Upper lobe of left lung (tissue), 6 donors: ENCODE data around the gene NKAIN2. TPM values are rescaled to one million over a fixed set of nuclear protein-coding genes. Genes with fewer than 3 reads are reported as not detected.

ENCODE experiments used
- ATAC-seq, 2 donors: fragments of 200-7000 bp; cut with Tn5 transposase; one replicate each; pipeline ENCODE4 v1.9.1; 2022; ENCODE audit warnings: mild to moderate bottlenecking in 2 of 2, moderate library complexity in 2 of 2; ENCODE audit not compliant: low FRiP score in 2 of 2
- DNase-seq, 2 donors: peaks; one replicate each; pipeline ENCODE4 v3.0.0-alpha.2; 2019 to 2020
- H3K27ac ChIP-seq, 4 donors: fragments of 200-600 bp; sonication (generic); one replicate each; pipeline ENCODE4 v1.5.1; 2016 to 2019
- H3K27me3 ChIP-seq, 4 donors: fragments of 200-600 bp; sonication (generic); one replicate each; pipeline ENCODE4 v1.5.1; 2017 to 2019
- H3K36me3 ChIP-seq, 4 donors: fragments of 200-600 bp; sonication (generic); one replicate each; pipeline ENCODE4 v1.5.1; 2016 to 2019
- H3K4me1 ChIP-seq, 4 donors: fragments of 200-600 bp; sonication (generic); one replicate each; pipeline ENCODE4 v1.5.1; 2018 to 2019
- H3K4me3 ChIP-seq, 4 donors: fragments of 200-600 bp; sonication (generic); one replicate each; pipeline ENCODE4 v1.5.1; 2017 to 2019; ENCODE audit warnings: mild to moderate bottlenecking in 2 of 4, moderate library complexity in 1 of 4
- H3K9me3 ChIP-seq, 4 donors: fragments of 200-600 bp; sonication (generic); one replicate each; pipeline ENCODE4 v1.5.1; 2018 to 2019
- EP300 ChIP-seq, 4 donors: sonication (generic); formaldehyde crosslinking; IDR thresholded peaks; one replicate each; pipeline ENCODE4 v1.5.1; 2017; ENCODE audit warnings: antibody characterized with exemption in 4 of 4, control low read depth in 2 of 4
- POLR2A ChIP-seq, 4 donors: fragments of 450-650 bp; IDR thresholded peaks; one replicate each; pipeline ENCODE4 v1.5.1; 2016 to 2017; ENCODE audit warnings: antibody characterized with exemption in 4 of 4, mild to moderate bottlenecking in 2 of 4
- POLR2AphosphoS5 ChIP-seq, 2 donors: sonication (generic); formaldehyde crosslinking; IDR thresholded peaks; one replicate each; pipeline ENCODE4 v1.5.1; 2017; ENCODE audit warnings: antibody characterized with exemption in 2 of 2
- WGBS, 2 donors: methylation state at CpG; one replicate each; pipeline ENCODE4 v1.1.5; 2017 to 2018; 5-methylcytosine and 5-hydroxymethylcytosine counted together
- total RNA-seq, 6 donors: library from RNA; depleted of rRNA in 4 of 6; stranded (reverse); fragments of >200 nt in 4 of 6; gene quantifications; one replicate each; pipeline versions ENCODE4 v1.1.0 to v1.2.1, GENCODE V29; 2016 to 2021
- TF ChIP-seq, protein P1 (sequence below), 6 experiments: fragments of 450-650 bp in 4 of 6; fragments of 200-600 bp in 2 of 6; sonication (generic) in 2 of 6; IDR thresholded peaks; one replicate each; pipeline ENCODE4 v1.5.1; 2016 to 2019; ENCODE audit warnings: antibody characterized with exemption in 6 of 6
- donor health status: DM: no; HTN: no; CAD: no; lungs with moderate emphysema.
- donor health status: DM: no; HTN: yes; CAD: no; lungs with severe emphysema.

NKAIN2 gene
- under 1 TPM in 2 of 6 donors, not detected in 4; 0.13 to 0.20 TPM for total RNA-seq

DNA sequence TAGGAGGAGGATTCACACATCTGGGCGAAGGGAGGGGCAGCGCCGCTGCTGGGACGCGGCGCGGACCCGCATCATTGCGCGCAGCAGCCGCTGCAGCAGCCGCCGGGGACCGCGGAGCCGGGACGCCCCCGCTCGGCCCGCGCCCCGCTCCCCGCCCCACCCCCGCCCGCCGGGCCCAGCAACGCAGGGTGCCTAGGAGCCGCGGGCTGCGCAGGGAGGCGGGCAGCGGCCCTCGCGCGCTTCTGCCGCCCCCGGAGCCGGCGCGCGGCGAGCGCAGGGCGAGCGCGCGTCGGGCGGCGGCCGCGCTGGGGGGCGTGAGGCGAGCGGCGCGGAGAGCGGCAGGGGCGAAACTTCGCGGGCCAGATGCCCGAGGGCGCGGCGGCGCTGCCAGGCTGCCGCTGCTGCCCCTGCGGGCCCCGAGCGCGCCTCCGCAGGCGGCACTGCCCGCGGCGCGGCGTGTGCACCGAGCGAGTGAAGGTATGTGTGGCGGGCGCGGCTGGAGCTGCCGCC lies at the start of gene NKAIN2:
Gene NKAIN2 (plus strand): TSS at position 362 of the 510 bp plus-strand sequence.
- Histone ChIP-seq H3K27me3 (peaks cover 0 to 12% (median 5%) of the 10 kb centered on the region in 4 donors), H3K27ac (no peak within 1 kb of the TSS), H3K9me3 (no peaks in the 10 kb centered on the region), H3K4me1 (peaks cover 11 to 19% (median 13%) of the 10 kb centered on the region in 4 donors), H3K36me3 (no peaks in the 10 kb centered on the region), H3K4me3 (peak within 1 kb of the TSS; percentile 11 to 57 (median 46))
- peak in 1 of 2 donors; percentile 21 for ATAC-seq
- TF ChIP-seq EP300 (IDR thresholded peaks at IDR 0.05): no peak
- TF ChIP-seq POLR2A (IDR thresholded peaks at IDR 0.05): no peak
- no peak for TF ChIP-seq POLR2AphosphoS5 (IDR thresholded peaks at IDR 0.05)
- TF ChIP-seq, protein P1, sequence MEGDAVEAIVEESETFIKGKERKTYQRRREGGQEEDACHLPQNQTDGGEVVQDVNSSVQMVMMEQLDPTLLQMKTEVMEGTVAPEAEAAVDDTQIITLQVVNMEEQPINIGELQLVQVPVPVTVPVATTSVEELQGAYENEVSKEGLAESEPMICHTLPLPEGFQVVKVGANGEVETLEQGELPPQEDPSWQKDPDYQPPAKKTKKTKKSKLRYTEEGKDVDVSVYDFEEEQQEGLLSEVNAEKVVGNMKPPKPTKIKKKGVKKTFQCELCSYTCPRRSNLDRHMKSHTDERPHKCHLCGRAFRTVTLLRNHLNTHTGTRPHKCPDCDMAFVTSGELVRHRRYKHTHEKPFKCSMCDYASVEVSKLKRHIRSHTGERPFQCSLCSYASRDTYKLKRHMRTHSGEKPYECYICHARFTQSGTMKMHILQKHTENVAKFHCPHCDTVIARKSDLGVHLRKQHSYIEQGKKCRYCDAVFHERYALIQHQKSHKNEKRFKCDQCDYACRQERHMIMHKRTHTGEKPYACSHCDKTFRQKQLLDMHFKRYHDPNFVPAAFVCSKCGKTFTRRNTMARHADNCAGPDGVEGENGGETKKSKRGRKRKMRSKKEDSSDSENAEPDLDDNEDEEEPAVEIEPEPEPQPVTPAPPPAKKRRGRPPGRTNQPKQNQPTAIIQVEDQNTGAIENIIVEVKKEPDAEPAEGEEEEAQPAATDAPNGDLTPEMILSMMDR (IDR thresholded peaks at IDR 0.05): no peak
- DNase-seq: peak in 1 of 2 donors; percentile 85
- WGBS, 2 donors: 1% methylated on average over 44 of the region's 84 CpGs; no CpG with 5 or more reads in 1 of the 2 donors

DNA sequence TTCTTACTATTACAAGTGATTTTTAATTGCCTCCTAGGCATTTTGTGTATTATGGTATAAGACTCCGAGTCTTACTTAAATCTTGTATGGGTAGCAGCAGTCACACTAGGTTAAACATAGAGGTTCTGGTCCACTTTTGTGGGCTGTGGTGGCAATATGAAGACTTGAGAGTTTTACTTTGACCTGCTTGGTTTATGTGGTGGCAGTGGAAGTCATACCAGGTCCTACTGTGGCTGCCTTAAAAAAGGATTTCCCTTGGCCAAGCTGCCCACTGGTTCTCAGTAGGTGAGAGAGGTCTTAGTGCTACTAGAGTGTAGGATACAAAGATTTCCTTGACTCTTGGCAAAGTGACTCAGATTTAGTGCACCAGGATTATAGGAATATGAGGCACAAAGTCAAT lies 44.2 kb upstream of the NKAIN2 start:
- H3K9me3 ChIP-seq: no peaks in the 10 kb centered on the region
- no peak overlapping the region for H3K4me3 ChIP-seq
- TF ChIP-seq POLR2A (IDR thresholded peaks at IDR 0.05) (no peak), EP300 (IDR thresholded peaks at IDR 0.05) (no peak), POLR2AphosphoS5 (IDR thresholded peaks at IDR 0.05) (no peak)
- TF ChIP-seq, protein P1 (IDR thresholded peaks at IDR 0.05): no peak
- no peak overlapping the region for H3K27ac ChIP-seq
- ATAC-seq (no peak), DNase-seq (no peak)
- no peaks in the 10 kb centered on the region for H3K4me1 ChIP-seq
- 94 to 100% methylated on average over 1 of the region's 1 CpG for WGBS, 2 donors
- no peaks in the 10 kb centered on the region for H3K27me3 ChIP-seq
- H3K36me3 ChIP-seq: no peaks in the 10 kb centered on the region

DNA sequence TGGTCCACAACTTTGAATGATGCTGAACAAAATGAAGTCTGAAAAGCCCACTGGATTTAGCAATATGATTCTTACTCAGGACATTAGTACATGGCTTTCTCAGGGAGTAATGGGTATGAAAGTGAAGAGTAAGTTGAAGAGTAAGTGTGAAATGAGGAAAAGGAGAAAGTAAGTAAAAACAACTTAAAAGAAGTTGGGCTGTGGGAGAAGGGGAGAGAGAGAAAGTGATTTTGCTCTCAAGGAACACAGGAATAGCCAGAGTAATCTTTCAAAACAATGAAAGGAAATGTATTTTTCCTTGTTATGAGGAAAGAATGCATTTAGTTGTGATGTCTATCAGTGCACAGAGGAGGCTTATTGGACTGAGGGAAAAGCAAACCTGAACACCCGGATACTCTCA lies 39.8 kb upstream of the NKAIN2 start:
- DNase-seq (no peak), ATAC-seq (no peak)
- Histone ChIP-seq H3K4me3 (no peak overlapping the region), H3K9me3 (no peaks in the 10 kb centered on the region), H3K36me3 (no peaks in the 10 kb centered on the region), H3K4me1 (no peaks in the 10 kb centered on the region), H3K27me3 (no peaks in the 10 kb centered on the region), H3K27ac (no peak overlapping the region)
- TF ChIP-seq, protein P1 (IDR thresholded peaks at IDR 0.05): no peak
- TF ChIP-seq POLR2A (IDR thresholded peaks at IDR 0.05) (no peak), POLR2AphosphoS5 (IDR thresholded peaks at IDR 0.05) (no peak), EP300 (IDR thresholded peaks at IDR 0.05) (no peak)
- WGBS, 2 donors: 48 to 58% methylated on average over 1 of the region's 1 CpG

DNA sequence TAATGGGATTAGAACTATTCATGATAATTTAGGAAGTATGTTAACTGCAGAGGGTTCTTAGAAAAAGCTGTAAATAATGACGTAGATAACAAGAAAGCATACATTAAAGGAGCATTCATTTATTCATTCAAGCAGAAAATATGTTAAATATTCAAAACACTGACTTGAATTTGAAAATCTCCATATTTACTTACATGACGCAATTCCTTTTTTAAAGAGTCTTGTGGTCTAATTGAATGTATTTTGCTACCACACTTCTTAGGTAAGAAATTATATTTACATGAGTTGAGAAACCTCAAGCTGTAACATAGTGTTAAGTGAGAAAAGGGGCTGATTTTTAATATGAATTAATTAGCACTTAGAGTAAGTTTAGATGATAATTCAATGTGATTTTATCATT lies 38.9 kb upstream of the NKAIN2 start:
- Histone ChIP-seq H3K36me3 (no peaks in the 10 kb centered on the region), H3K4me3 (no peak overlapping the region), H3K9me3 (no peaks in the 10 kb centered on the region), H3K27me3 (no peaks in the 10 kb centered on the region), H3K4me1 (no peaks in the 10 kb centered on the region), H3K27ac (no peak overlapping the region)
- DNase-seq (no peak), ATAC-seq (no peak)
- 38 to 56% methylated on average over 2 of the region's 2 CpGs for WGBS, 2 donors
- TF ChIP-seq POLR2A (IDR thresholded peaks at IDR 0.05): no peak
- TF ChIP-seq, protein P1 (IDR thresholded peaks at IDR 0.05): no peak
- TF ChIP-seq POLR2AphosphoS5 (IDR thresholded peaks at IDR 0.05): no peak
- no peak for TF ChIP-seq EP300 (IDR thresholded peaks at IDR 0.05)

DNA sequence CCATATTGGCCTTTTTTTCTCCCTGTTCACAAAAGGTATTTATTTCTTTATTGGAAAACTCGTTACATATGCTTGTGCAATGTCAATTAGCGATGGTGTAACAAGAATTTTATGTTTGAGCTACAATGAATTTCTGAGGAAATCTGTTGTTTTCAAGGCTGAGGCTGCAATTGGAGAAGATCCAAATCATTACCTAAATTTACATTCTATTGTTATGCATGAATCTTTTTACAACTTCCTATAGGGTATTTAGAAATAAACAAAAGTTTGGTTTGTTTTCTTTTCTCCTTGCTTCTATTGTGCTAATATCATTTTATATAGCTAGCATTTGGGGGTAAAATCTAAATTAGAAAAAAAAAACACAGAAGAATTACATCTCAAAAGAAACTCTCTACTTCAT lies 34.7 kb upstream of the NKAIN2 start:
- no peak overlapping the region for H3K27ac ChIP-seq
- no peak for ATAC-seq
- no peak for TF ChIP-seq EP300 (IDR thresholded peaks at IDR 0.05)
- no peak for TF ChIP-seq POLR2A (IDR thresholded peaks at IDR 0.05)
- TF ChIP-seq, protein P1 (IDR thresholded peaks at IDR 0.05): no peak
- no peak for TF ChIP-seq POLR2AphosphoS5 (IDR thresholded peaks at IDR 0.05)
- DNase-seq: no peak
- H3K36me3 ChIP-seq: no peaks in the 10 kb centered on the region
- H3K27me3 ChIP-seq: no peaks in the 10 kb centered on the region
- WGBS, 2 donors: 63 to 66% methylated on average over 2 of the region's 2 CpGs
- no peaks in the 10 kb centered on the region for H3K4me1 ChIP-seq
- no peaks in the 10 kb centered on the region for H3K9me3 ChIP-seq
- no peak overlapping the region for H3K4me3 ChIP-seq
